ENCODE measurements around the gene CARD14. TPM values are rescaled to one million over a fixed set of nuclear protein-coding genes. Genes with fewer than 3 reads are reported as not detected.

Gene CARD14
- total RNA-seq, 1 experiment from 2014 or later, result 2.3 TPM

- Histone ChIP-seq H3K9ac (ENCODE audit: low read length) (no peak overlapping the region), H3K4me1 (ENCODE audit: insufficient read depth, low read length) (peaks cover 8% of the 10 kb centered on the region; the same call in 1 of the 2 replicates), H3K9me3 (ENCODE audit: low read length) (no peaks in the 10 kb centered on the region), H3K4me3 (ENCODE audit: low read length) (no peak overlapping the region), H2AFZ (ENCODE audit: low read length) (no peak overlapping the region), H4K20me1 (ENCODE audit: low read length) (no peaks in the 10 kb centered on the region), H3K4me2 (ENCODE audit: low read length) (no peak overlapping the region), H3K27ac (ENCODE audit: low read length) (no peak overlapping the region), H3K36me3 (ENCODE audit: low read depth, low read length) (no peaks in the 10 kb centered on the region), H3K9me2 (replicated peaks; ENCODE audit: low read length) (no peaks in the 10 kb centered on the region), H3K27me3 (ENCODE audit: low read length) (no peaks in the 10 kb centered on the region), H3K79me2 (ENCODE audit: low read length) (no peaks in the 10 kb centered on the region; the same call in 1 of the 2 replicates), H3F3A (ENCODE audit: low read length, unreplicated experiment) (no peaks in the 10 kb centered on the region)
- CTCF ChIA-PET, result no interaction called here
- DNase-seq, result no peak
- intact Hi-C loops (cut with micrococcal nuclease), result no loop called here
- TF ChIP-seq CTCF (conservative IDR thresholded peaks at IDR 0.05; ENCODE audit: low read depth, low read length) (no peak), EZH2 (IDR thresholded peaks at IDR 0.05; ENCODE audit: low read length, unreplicated experiment) (no peak), EZH2phosphoT487 (IDR thresholded peaks at IDR 0.05; ENCODE audit: borderline replicate concordance, low read length) (no peak)
- no TSS peak for BruUV-seq (replicated peaks)
- no peak for ATAC-seq
- POLR2A ChIA-PET (ENCODE audit: unreplicated experiment), result no interaction called here
These were observed 55.4 kb downstream of the CARD14 start for GRCh38 chr17:80225230-80225629.

- TF ChIP-seq CTCF (conservative IDR thresholded peaks at IDR 0.05; ENCODE audit: low read depth, low read length) (no peak), EZH2 (IDR thresholded peaks at IDR 0.05; ENCODE audit: low read length, unreplicated experiment) (no peak), EZH2phosphoT487 (IDR thresholded peaks at IDR 0.05; ENCODE audit: borderline replicate concordance, low read length) (no peak)
- Histone ChIP-seq H3K4me3 (ENCODE audit: low read length) (no peak overlapping the region), H3F3A (ENCODE audit: low read length, unreplicated experiment) (no peaks in the 10 kb centered on the region), H3K9me3 (ENCODE audit: low read length) (peaks cover 8% of the 10 kb centered on the region; the same call in 1 of the 2 replicates), H3K9me2 (replicated peaks; ENCODE audit: low read length) (no peaks in the 10 kb centered on the region), H4K20me1 (ENCODE audit: low read length) (no peaks in the 10 kb centered on the region), H3K9ac (ENCODE audit: low read length) (no peak overlapping the region), H3K4me1 (ENCODE audit: insufficient read depth, low read length) (no peaks in the 10 kb centered on the region), H2AFZ (ENCODE audit: low read length) (no peak overlapping the region), H3K36me3 (ENCODE audit: low read depth, low read length) (peaks cover 12% of the 10 kb centered on the region; the same call in 1 of the 2 replicates), H3K79me2 (ENCODE audit: low read length) (no peaks in the 10 kb centered on the region), H3K27me3 (ENCODE audit: low read length) (no peaks in the 10 kb centered on the region), H3K4me2 (ENCODE audit: low read length) (no peak overlapping the region), H3K27ac (ENCODE audit: low read length) (no peak overlapping the region)
- ATAC-seq (no peak), DNase-seq (no peak)
- intact Hi-C loops (cut with micrococcal nuclease), result no loop called here
- ChIA-PET POLR2A (ENCODE audit: unreplicated experiment) (no interaction called here), CTCF (no interaction called here)
- BruUV-seq (replicated peaks), result no TSS peak
These were observed 57.3 kb downstream of the CARD14 start for GRCh38 chr17:80227156-80227555.

GRCh38 chr17:80227666-80228065, 57.8 kb downstream of the CARD14 start:
- no peak overlapping the region for H3K4me2 ChIP-seq (ENCODE audit: low read length)
- no peak overlapping the region for H3K9ac ChIP-seq (ENCODE audit: low read length)
- H4K20me1 ChIP-seq (ENCODE audit: low read length), result no peaks in the 10 kb centered on the region
- H3K36me3 ChIP-seq (ENCODE audit: low read depth, low read length), result peaks cover 17% of the 10 kb centered on the region
- no peak overlapping the region for H3K4me3 ChIP-seq (ENCODE audit: low read length)
- no peaks in the 10 kb centered on the region for H3K79me2 ChIP-seq (ENCODE audit: low read length)
- H3K27ac ChIP-seq (ENCODE audit: low read length), result no peak overlapping the region
- no peak for DNase-seq
- peaks cover 13% of the 10 kb centered on the region for H3K9me3 ChIP-seq (ENCODE audit: low read length)
- H3K9me2 ChIP-seq (replicated peaks; ENCODE audit: low read length), result no peaks in the 10 kb centered on the region
- H3K27me3 ChIP-seq (ENCODE audit: low read length), result no peaks in the 10 kb centered on the region
- H3K4me1 ChIP-seq (ENCODE audit: insufficient read depth, low read length), result no peaks in the 10 kb centered on the region
- no peaks in the 10 kb centered on the region for H3F3A ChIP-seq (ENCODE audit: low read length, unreplicated experiment)
- H2AFZ ChIP-seq (ENCODE audit: low read length), result no peak overlapping the region
- POLR2A ChIA-PET (ENCODE audit: unreplicated experiment), result no interaction called here
- CTCF ChIA-PET, result no interaction called here
- TF ChIP-seq EZH2phosphoT487 (IDR thresholded peaks at IDR 0.05; ENCODE audit: borderline replicate concordance, low read length), result no peak
- no peak for TF ChIP-seq CTCF (conservative IDR thresholded peaks at IDR 0.05; ENCODE audit: low read depth, low read length)
- TF ChIP-seq EZH2 (IDR thresholded peaks at IDR 0.05; ENCODE audit: low read length, unreplicated experiment), result no peak
- no peak for ATAC-seq
- BruUV-seq (replicated peaks), result no TSS peak
- intact Hi-C loops (cut with micrococcal nuclease), result no loop called here

Data from PC-3 (cell line).